Natural killer cell treated with Interleukin-12 subunit alpha and Interleukin-12 subunit beta and Interleukin-15 and Interleukin-18, amount 100 ng/mL, for 72 hours (primary cell): Measurements from ENCODE around the gene SNRNP27. TPM values are rescaled to one million over a fixed set of nuclear protein-coding genes. Genes with fewer than 3 reads are reported as not detected.
"Not testable (repeated sequence)": the region's sequence is repeated elsewhere in the genome, so short reads cannot be mapped to it uniquely, and the experiment has no call there.

Source experiments
- ATAC-seq, 2 donors: fragments of 150-1000 bp; cut with Tn5 transposase in 1 of 2; sonication (Bioruptor Pico), chemical (Tn5 transposase) in 1 of 2; 2 replicates each; pipeline ENCODE4 v1.10.0; 2021
- DNase-seq: peaks from one replicate; pipeline ENCODE4 v3.0.0; 2022; ENCODE audit warnings: low spot score
- H3K27ac Mint-ChIP-seq, 2 donors: 1 replicate in 1 of 2; 2 replicates in 1 of 2; pipeline ENCODE4 v1.8.0; 2022; ENCODE audit warnings: mixed read lengths in 2 of 2, mild to moderate bottlenecking in 1 of 2, moderate library complexity in 1 of 2
- H3K27me3 Mint-ChIP-seq, 2 donors: 1 replicate in 1 of 2; 2 replicates in 1 of 2; pipeline ENCODE4 v1.8.0; 2022; ENCODE audit warnings: mixed read lengths in 2 of 2
- H3K36me3 Mint-ChIP-seq: one replicate; pipeline ENCODE4 v1.8.0; 2022; ENCODE audit warnings: mixed read lengths
- H3K4me1 Mint-ChIP-seq, 2 donors: 1 replicate in 1 of 2; 2 replicates in 1 of 2; pipeline ENCODE4 v1.8.0; 2022; ENCODE audit warnings: low read depth in 2 of 2, mixed read lengths in 2 of 2, mild to moderate bottlenecking in 1 of 2
- H3K4me3 Mint-ChIP-seq: one replicate; pipeline ENCODE4 v1.8.0; 2022; ENCODE audit warnings: mixed read lengths
- H3K9me3 Mint-ChIP-seq: 2 replicates; pipeline ENCODE4 v1.8.0; 2022; ENCODE audit warnings: mixed read lengths
- total RNA-seq, 2 donors: library from RNA; stranded (reverse); gene quantifications; one replicate each; pipeline ENCODE4 v1.2.3, GENCODE V29; 2022

Gene SNRNP27
- total RNA-seq, 2 donors from 2014 or later = 43.0 to 64.4 TPM

GRCh38 chr2:69946351-69947324, 52.9 kb downstream of the SNRNP27 start:
- peaks cover 13% of the 10 kb centered on the region for H3K36me3 Mint-ChIP-seq
- DNase-seq (peak; percentile 73), ATAC-seq (peak; percentile 89 to 91)
- H3K27ac Mint-ChIP-seq = peak overlapping the region; percentile 89 to 97
- no peaks in the 10 kb centered on the region for H3K9me3 Mint-ChIP-seq
- H3K4me1 Mint-ChIP-seq = peaks cover 40 to 48% of the 10 kb centered on the region in 2 donors
- H3K4me3 Mint-ChIP-seq = peak overlapping the region; percentile 86
- H3K27me3 Mint-ChIP-seq = no peaks in the 10 kb centered on the region

- no peaks in the 10 kb centered on the region for H3K9me3 Mint-ChIP-seq
- peak; percentile 35 to 45 for ATAC-seq
- peaks cover 40 to 52% of the 10 kb centered on the region in 2 donors for H3K4me1 Mint-ChIP-seq
- no peak for DNase-seq
- H3K27ac Mint-ChIP-seq = peak overlapping the region; percentile 89 to 97
- H3K4me3 Mint-ChIP-seq = peak overlapping the region; percentile 86
- H3K36me3 Mint-ChIP-seq = peaks cover 6% of the 10 kb centered on the region
- H3K27me3 Mint-ChIP-seq = no peaks in the 10 kb centered on the region
These were observed 53.7 kb downstream of the SNRNP27 start for GRCh38 chr2:69947325-69947931.

- ATAC-seq (no peak), DNase-seq (no peak)
- Mint-ChIP-seq H3K27ac (peak overlapping the region; percentile 89 to 97), H3K4me1 (peaks cover 40 to 48% of the 10 kb centered on the region in 2 donors), H3K36me3 (peaks cover 1% of the 10 kb centered on the region), H3K27me3 (no peaks in the 10 kb centered on the region), H3K9me3 (no peaks in the 10 kb centered on the region), H3K4me3 (peak overlapping the region; percentile 86)
These were observed 54.5 kb downstream of the SNRNP27 start for GRCh38 chr2:69948032-69948962.

- ATAC-seq = no peak
These were observed 55.3 kb downstream of the SNRNP27 start for GRCh38 chr2:69948963-69949645.

DNA sequence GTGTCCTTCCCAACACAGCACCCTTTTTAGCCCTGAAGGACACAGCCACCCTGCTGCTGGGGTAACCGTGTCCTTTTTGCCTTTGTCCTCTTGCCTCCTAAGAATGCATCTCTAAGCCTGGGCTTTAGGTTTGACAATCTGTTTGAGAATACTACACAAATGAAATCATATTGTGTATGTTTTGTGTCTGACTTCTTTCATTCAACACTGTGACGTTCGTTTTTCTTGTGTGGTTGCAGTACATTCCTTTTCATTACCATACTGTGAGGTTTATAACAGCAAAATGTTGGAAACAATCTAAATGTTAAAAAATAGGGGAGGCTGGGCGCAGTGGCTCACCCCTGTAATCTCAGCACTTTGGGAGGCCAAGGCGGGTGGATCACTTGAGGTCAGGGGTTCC, 56.5 kb downstream of the SNRNP27 start:
- DNase-seq (no peak), ATAC-seq (no peak)
- Mint-ChIP-seq H3K27ac (no peak overlapping the region), H3K36me3 (no peaks in the 10 kb centered on the region), H3K4me1 (peaks cover 36 to 37% of the 10 kb centered on the region in 2 donors), H3K27me3 (no peaks in the 10 kb centered on the region), H3K4me3 (no peak overlapping the region), H3K9me3 (no peaks in the 10 kb centered on the region)

More at GRCh38 chr2:69948963-69949645, 55.3 kb downstream of the SNRNP27 start:
- peak overlapping the region in 1 of 2 donors; percentile 63 for H3K27ac Mint-ChIP-seq
- H3K27me3 Mint-ChIP-seq = no peaks in the 10 kb centered on the region
- no peaks in the 10 kb centered on the region for H3K36me3 Mint-ChIP-seq
- no peaks in the 10 kb centered on the region for H3K9me3 Mint-ChIP-seq
- H3K4me1 Mint-ChIP-seq = peaks cover 41 to 46% of the 10 kb centered on the region in 2 donors
- peak overlapping the region; percentile 39 for H3K4me3 Mint-ChIP-seq
- DNase-seq = no peak

- not testable (repeated sequence) for ATAC-seq, H3K4me3 Mint-ChIP-seq, DNase-seq, H3K9me3 Mint-ChIP-seq, H3K27ac Mint-ChIP-seq, H3K36me3 Mint-ChIP-seq, H3K27me3 Mint-ChIP-seq
- H3K4me1 Mint-ChIP-seq = peaks cover 31 to 33% of the 10 kb centered on the region in 2 donors
These were observed 56.9 kb downstream of the SNRNP27 start for GRCh38 chr2:69950671-69951070.

DNA sequence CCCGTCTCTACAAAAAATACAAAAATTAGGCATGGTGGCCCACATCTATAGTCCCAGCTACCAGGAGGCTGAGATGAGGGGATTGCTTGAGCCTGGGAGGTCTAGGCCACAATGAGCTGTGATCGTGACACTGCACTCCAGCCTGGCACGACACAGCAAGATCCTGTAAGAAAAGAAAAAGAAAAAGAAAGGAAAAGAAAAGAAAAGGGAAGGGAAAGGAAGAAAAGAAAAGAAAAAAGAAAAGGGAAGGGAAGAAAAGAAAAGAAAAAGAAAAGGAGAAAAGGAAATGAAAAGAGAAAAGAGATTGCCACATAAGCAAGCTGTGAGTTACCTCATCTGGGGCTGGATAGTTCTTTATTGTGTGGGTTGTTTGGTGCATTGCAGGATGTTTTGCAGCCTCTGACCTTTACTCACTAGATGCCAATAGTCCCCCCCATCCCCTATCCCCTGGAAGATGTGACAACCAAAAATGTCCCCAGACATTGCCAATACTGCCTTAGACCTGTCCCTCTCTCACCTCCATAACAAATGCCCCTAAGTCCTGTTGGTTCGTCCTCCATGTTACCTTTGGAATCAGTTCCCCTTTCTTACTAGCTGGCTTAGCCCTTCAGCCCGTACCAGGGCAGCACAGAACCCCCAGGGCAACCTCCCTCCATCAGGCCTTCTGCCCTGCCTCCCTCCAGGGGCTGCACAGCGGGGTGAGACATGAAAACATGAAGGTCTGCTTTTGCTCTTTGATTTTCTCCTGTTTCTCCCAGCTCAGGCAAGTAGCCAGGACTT, 58.8 kb downstream of the SNRNP27 start:
- Mint-ChIP-seq H3K4me3 (no peak overlapping the region), H3K27ac (peak overlapping the region in 1 of 2 donors; percentile 1), H3K4me1 (peaks cover 13 to 15% of the 10 kb centered on the region in 2 donors), H3K36me3 (no peaks in the 10 kb centered on the region), H3K27me3 (no peaks in the 10 kb centered on the region), H3K9me3 (no peaks in the 10 kb centered on the region)
- ATAC-seq (no peak), DNase-seq (no peak)

DNA sequence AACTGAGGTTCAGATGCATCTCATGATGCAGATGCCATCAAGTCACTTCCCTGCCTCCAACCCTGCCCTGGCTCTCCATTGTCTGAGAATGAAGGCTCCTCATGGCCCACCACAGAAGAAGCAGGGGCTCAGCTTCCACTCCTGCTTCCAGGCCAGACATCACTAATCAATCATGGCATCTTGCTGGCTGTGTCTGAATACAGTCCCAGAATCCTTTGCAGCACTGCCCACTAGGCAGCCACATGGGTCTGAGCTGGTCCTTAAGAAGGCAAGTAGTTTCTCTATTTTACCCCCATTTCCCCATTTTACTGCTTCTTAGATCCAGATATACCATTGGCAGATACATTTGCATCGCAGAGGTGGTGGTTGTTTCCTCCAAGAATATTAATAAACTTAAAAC, 60.3 kb downstream of the SNRNP27 start:
- Mint-ChIP-seq H3K4me1 (peaks cover 13 to 15% of the 10 kb centered on the region in 2 donors), H3K36me3 (no peaks in the 10 kb centered on the region), H3K27ac (peak overlapping the region in 1 of 2 donors; percentile 71), H3K9me3 (no peaks in the 10 kb centered on the region), H3K4me3 (no peak overlapping the region), H3K27me3 (no peaks in the 10 kb centered on the region)
- DNase-seq (no peak), ATAC-seq (no peak)

Other genes with a start within 250 kb of the SNRNP27 start
- 10 to 100 TPM; 15.2 to 21.7 TPM for gene ANXA4, start 151.8 kb upstream of the SNRNP27 start, total RNA-seq
- gene GMCL1, start 64.3 kb upstream of the SNRNP27 start, total RNA-seq = 10 to 100 TPM; 18.6 to 36.7 TPM
- gene MXD1, start 21.2 kb downstream of the SNRNP27 start, total RNA-seq = 10 to 100 TPM; 27.6 to 42.7 TPM
- under 1 TPM; 0.55 to 0.84 TPM for gene ASPRV1, start 67.7 kb downstream of the SNRNP27 start, total RNA-seq
- 100 to 1,000 TPM; 357 to 363 TPM for gene PCBP1, start 193.5 kb downstream of the SNRNP27 start, total RNA-seq